Esophagus (tissue), 2 donors: Measurements from ENCODE around the gene SCGB1C2. TPM values are rescaled to one million over a fixed set of nuclear protein-coding genes. Genes with fewer than 3 reads are reported as not detected.

Source experiments
- H3K27ac ChIP-seq, 2 donors: one replicate each; pipeline ENCODE4 v1.5.1; 2013; ENCODE audit warnings: low read depth in 2 of 2, mild to moderate bottlenecking in 2 of 2, inconsistent platforms in 1 of 2, low read length in 1 of 2, moderate library complexity in 1 of 2
- H3K27me3 ChIP-seq, 2 donors: one replicate each; pipeline ENCODE4 v1.6.1; 2013; ENCODE audit warnings: low read length in 2 of 2, control low read depth in 1 of 2, mild to moderate bottlenecking in 1 of 2; ENCODE audit not compliant: insufficient read depth in 2 of 2, control insufficient read depth in 1 of 2
- H3K36me3 ChIP-seq, 2 donors: one replicate each; pipeline ENCODE4 v1.6.1; 2013; ENCODE audit warnings: low read length in 1 of 2; ENCODE audit not compliant: control insufficient read depth in 2 of 2, insufficient read depth in 2 of 2
- H3K4me1 ChIP-seq, 2 donors: one replicate each; pipeline ENCODE4 v1.6.1; 2013; ENCODE audit warnings: low read length in 1 of 2; ENCODE audit not compliant: control insufficient read depth in 2 of 2, insufficient read depth in 2 of 2
- H3K4me3 ChIP-seq, 2 donors: one replicate each; pipeline ENCODE4 v1.5.1; 2013; ENCODE audit warnings: low read length in 2 of 2, mild to moderate bottlenecking in 2 of 2, low read depth in 1 of 2, moderate library complexity in 1 of 2
- H3K9me3 ChIP-seq, 2 donors: one replicate each; pipeline ENCODE4 v1.6.1; 2013; ENCODE audit warnings: mild to moderate bottlenecking in 2 of 2, low read depth in 1 of 2, low read length in 1 of 2, moderate library complexity in 1 of 2; ENCODE audit not compliant: control insufficient read depth in 2 of 2, insufficient read depth in 1 of 2
- WGBS, 2 donors: extraction: QIAGEN DNeasy Blood & Tissue Kit; methylation state at CpG; one replicate each; pipeline ENCODE4 v1.1.7; 2013; 5-methylcytosine and 5-hydroxymethylcytosine counted together
- polyA plus RNA-seq, 2 donors: library from polyadenylated mRNA; stranded (reverse); fragments of 200-250 nt; gene quantifications; one replicate each; pipeline ENCODE4 v1.2.3, GENCODE V29; 2013
- donor health status: healthy with polysubstance abuse.
- donor health status: Bipolar disorder and iron deficiency.

The SCGB1C2 gene
- polyA plus RNA-seq, 2 donors: not detected

- H3K27me3 ChIP-seq: no peaks in the 10 kb centered on the region
- no peak overlapping the region for H3K27ac ChIP-seq
- H3K4me1 ChIP-seq: no peaks in the 10 kb centered on the region
- no peaks in the 10 kb centered on the region for H3K36me3 ChIP-seq
- H3K4me3 ChIP-seq: no peak overlapping the region
- 94 to 95% methylated on average over 21 to 23 of the region's 23 CpGs for whole genome bisulfite sequencing, 2 donors
- no peaks in the 10 kb centered on the region for H3K9me3 ChIP-seq
These were observed 4.8 kb downstream of the SCGB1C2 start for GRCh38 chr17:142102-142661.

GRCh38 chr17:142876-143784, 5.8 kb downstream of the SCGB1C2 start:
- H3K27ac ChIP-seq: no peak overlapping the region
- no peaks in the 10 kb centered on the region for H3K27me3 ChIP-seq
- H3K9me3 ChIP-seq: no peaks in the 10 kb centered on the region
- 65 to 69% methylated on average over 23 of the region's 23 CpGs for WGBS, 2 donors
- H3K36me3 ChIP-seq: peaks cover 0 to 2% of the 10 kb centered on the region in 2 donors
- no peak overlapping the region for H3K4me3 ChIP-seq
- no peaks in the 10 kb centered on the region for H3K4me1 ChIP-seq

- Histone ChIP-seq H3K9me3 (no peaks in the 10 kb centered on the region), H3K36me3 (peaks cover 0 to 2% of the 10 kb centered on the region in 2 donors), H3K27me3 (no peaks in the 10 kb centered on the region), H3K4me3 (no peak overlapping the region), H3K4me1 (no peaks in the 10 kb centered on the region), H3K27ac (no peak overlapping the region)
- WGBS, 2 donors: 2 to 3% methylated on average over 44 of the region's 44 CpGs
These were observed 6.5 kb downstream of the SCGB1C2 start for GRCh38 chr17:143785-144281.

GRCh38 chr17:144936-145670, 7.7 kb downstream of the SCGB1C2 start:
- Histone ChIP-seq H3K9me3 (no peaks in the 10 kb centered on the region), H3K27ac (no peak overlapping the region), H3K27me3 (no peaks in the 10 kb centered on the region), H3K4me3 (no peak overlapping the region), H3K36me3 (peaks cover 0 to 2% of the 10 kb centered on the region in 2 donors), H3K4me1 (no peaks in the 10 kb centered on the region)
- WGBS, 2 donors: 68 to 86% methylated on average over 7 of the region's 7 CpGs

GRCh38 chr17:145671-146541, 8.5 kb downstream of the SCGB1C2 start:
- Histone ChIP-seq H3K9me3 (no peaks in the 10 kb centered on the region), H3K27ac (no peak overlapping the region), H3K4me3 (no peak overlapping the region), H3K36me3 (peaks cover 0 to 2% of the 10 kb centered on the region in 2 donors), H3K4me1 (no peaks in the 10 kb centered on the region), H3K27me3 (no peaks in the 10 kb centered on the region)
- WGBS, 2 donors: 82 to 86% methylated on average over 16 of the region's 16 CpGs

- H3K9me3 ChIP-seq: no peaks in the 10 kb centered on the region
- no peak overlapping the region for H3K4me3 ChIP-seq
- no peak overlapping the region for H3K27ac ChIP-seq
- no peaks in the 10 kb centered on the region for H3K4me1 ChIP-seq
- peaks cover 0 to 2% of the 10 kb centered on the region in 2 donors for H3K36me3 ChIP-seq
- WGBS, 2 donors: 84 to 86% methylated on average over 10 of the region's 10 CpGs
- H3K27me3 ChIP-seq: no peaks in the 10 kb centered on the region
These were observed 9.2 kb downstream of the SCGB1C2 start for GRCh38 chr17:146546-146945.

GRCh38 chr17:146983-147761, 9.8 kb downstream of the SCGB1C2 start:
- 90 to 91% methylated on average over 23 to 27 of the region's 27 CpGs for WGBS, 2 donors
- no peaks in the 10 kb centered on the region for H3K27me3 ChIP-seq
- H3K9me3 ChIP-seq: no peaks in the 10 kb centered on the region
- peaks cover 0 to 2% of the 10 kb centered on the region in 2 donors for H3K36me3 ChIP-seq
- H3K4me1 ChIP-seq: no peaks in the 10 kb centered on the region
- no peak overlapping the region for H3K4me3 ChIP-seq
- no peak overlapping the region for H3K27ac ChIP-seq

- Histone ChIP-seq H3K4me3 (no peak overlapping the region), H3K36me3 (peaks cover 0 to 2% of the 10 kb centered on the region in 2 donors), H3K27ac (no peak overlapping the region), H3K4me1 (no peaks in the 10 kb centered on the region), H3K9me3 (no peaks in the 10 kb centered on the region), H3K27me3 (no peaks in the 10 kb centered on the region)
- 88 to 90% methylated on average over 17 of the region's 17 CpGs for WGBS, 2 donors
These were observed 10.7 kb downstream of the SCGB1C2 start for GRCh38 chr17:147796-148740.
